Panc1 (cell line): ENCODE data around the gene TMEM266. TPM values are rescaled to one million over a fixed set of nuclear protein-coding genes. Genes with fewer than 3 reads are reported as not detected.

Experiments
- ATAC-seq: fragments of 200-7000 bp; cut with Tn5 transposase; 2 replicates; pipeline ENCODE4 v1.9.1; 2020; ENCODE audit warnings: mild to moderate bottlenecking, moderate library complexity
- BruUV-seq: library from RNA; stranded (reverse); fragments of 400-500 nt; replicated peaks from 2 replicates; lab custom pipeline; 2021; lab: Mats Ljungman, UMichigan
- CTCF ChIA-PET: fragments of 300-600 bp; sonication (Branson Sonifier 250); formaldehyde crosslinking; loops from one replicate; lab custom pipeline; 2022; ENCODE audit warnings: antibody characterized with exemption; lab: Charles Lee
- POLR2A ChIA-PET: fragments of 300-600 bp; sonication (Branson Sonifier 250); formaldehyde crosslinking; loops from one replicate; lab custom pipeline; 2022; ENCODE audit warnings: antibody characterized with exemption; lab: Charles Lee
- DNase-seq: peaks from one replicate; pipeline ENCODE4 v3.0.0-alpha.2; 2010; ENCODE audit warnings: low read depth, low spot score
- H3K27ac ChIP-seq: 2 replicates; pipeline ENCODE4 v1.5.1; 2011; ENCODE audit warnings: mild to moderate bottlenecking, low read length, inconsistent platforms
- H3K27me3 ChIP-seq: fragments of 200-500 bp; sonication (Bioruptor generic); 2 replicates; pipeline ENCODE4 v1.6.0; 2014; ENCODE audit warnings: low read length, inconsistent platforms; ENCODE audit not compliant: control insufficient read depth, insufficient read depth
- H3K36me3 ChIP-seq: fragments of 200-500 bp; sonication (Bioruptor generic); 2 replicates; pipeline ENCODE4 v1.5.1; 2014; ENCODE audit warnings: inconsistent platforms, mild to moderate bottlenecking, low read length, moderate library complexity; ENCODE audit not compliant: control insufficient read depth, insufficient read depth
- H3K4me1 ChIP-seq: 2 replicates; pipeline ENCODE4 v1.5.1; 2011; ENCODE audit warnings: inconsistent platforms, mild to moderate bottlenecking, low read length, moderate library complexity; ENCODE audit not compliant: control insufficient read depth, insufficient read depth
- H3K4me3 ChIP-seq, 2 experiments: 2 replicates each; pipeline ENCODE4 v1.5.1; 2011 to 2012; ENCODE audit warnings: low read depth in 2 of 2, low read length in 2 of 2, mild to moderate bottlenecking in 2 of 2, inconsistent platforms in 1 of 2, moderate library complexity in 1 of 2
- H3K9me3 ChIP-seq: fragments of 200-500 bp; sonication (Bioruptor generic); 2 replicates; pipeline ENCODE4 v1.5.1; 2014; ENCODE audit warnings: low read depth, mild to moderate bottlenecking, inconsistent platforms, low read length, moderate library complexity; ENCODE audit not compliant: control insufficient read depth, insufficient read depth
- POLR2AphosphoS5 ChIP-seq: IDR thresholded peaks from 2 replicates; pipeline ENCODE4 v1.6.1; 2012; ENCODE audit warnings: mild to moderate bottlenecking, low read depth, low read length, moderate library complexity
- SIN3A ChIP-seq: IDR thresholded peaks from 2 replicates; pipeline ENCODE4 v1.6.1; 2012; ENCODE audit warnings: low read depth, mild to moderate bottlenecking, low read length, moderate library complexity, borderline replicate concordance; ENCODE audit not compliant: insufficient read depth
- TCF7L2 ChIP-seq: IDR thresholded peaks from 2 replicates; pipeline ENCODE4 v1.6.1; 2011; ENCODE audit warnings: mild to moderate bottlenecking, low read depth, low read length, inconsistent platforms
- in situ Hi-C: cut with HindIII; loops from 2 replicates; pipeline ENCODE4 v1.10.0; 2016; ENCODE audit warnings: low sequenced_read_pairs, low pct_unique_long_range_greater_than_20kb
- intact Hi-C: fragments of 100-400 bp; cut with micrococcal nuclease; formaldehyde crosslinking; loops from one replicate; pipeline ENCODE4 v1.10.0; 2022; ENCODE audit not compliant: unreplicated experiment
- total RNA-seq: library from RNA; stranded (reverse); gene quantifications from one replicate; pipeline ENCODE4 v1.2.1, GENCODE V29; 2021; ENCODE audit not compliant: unreplicated experiment
- TF ChIP-seq, protein P1 (sequence below), 2 experiments: IDR thresholded peaks; 2 replicates each; pipeline ENCODE4 v1.6.1; 2011 to 2012; ENCODE audit warnings: low read depth in 2 of 2, control low read depth in 1 of 2, low read length in 1 of 2, mild to moderate bottlenecking in 1 of 2, moderate library complexity in 1 of 2; ENCODE audit not compliant: insufficient read depth in 1 of 2
- TF ChIP-seq, protein P2 (sequence below): fragments of 450-650 bp; IDR thresholded peaks from 2 replicates; pipeline ENCODE4 v1.5.1; 2017; ENCODE audit warnings: mild to moderate bottlenecking

Gene TMEM266
- total RNA-seq, 1 experiment from 2014 or later = 0.21 TPM

DNA sequence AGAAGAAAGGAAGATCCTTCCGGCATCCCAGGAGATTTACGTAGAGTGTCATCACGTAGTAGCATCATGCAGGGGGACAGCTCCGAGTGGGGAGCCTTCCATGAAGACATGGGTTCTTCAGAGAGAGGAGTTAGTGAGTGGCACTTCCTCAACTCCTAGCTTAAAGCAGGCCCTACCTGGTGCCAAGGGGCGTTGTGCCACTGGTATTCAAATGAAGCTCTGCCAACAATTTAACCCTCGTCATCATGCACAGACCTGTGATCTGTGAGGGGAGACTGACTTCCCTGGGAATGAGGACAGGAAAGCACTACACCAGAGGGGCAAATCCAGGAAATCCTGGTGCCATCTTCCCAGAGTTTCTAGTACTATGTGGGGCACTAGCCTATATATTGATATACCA lies 59.0 kb downstream of the TMEM266 start:
- Histone ChIP-seq H3K4me3 (no peak overlapping the region), H3K9me3 (no peaks in the 10 kb centered on the region), H3K36me3 (no peaks in the 10 kb centered on the region), H3K27me3 (no peaks in the 10 kb centered on the region), H3K4me1 (no peaks in the 10 kb centered on the region), H3K27ac (no peak overlapping the region)
- ATAC-seq = no peak
- intact Hi-C loops = no loop called here
- TF ChIP-seq SIN3A = no peak
- TF ChIP-seq, protein P1, sequence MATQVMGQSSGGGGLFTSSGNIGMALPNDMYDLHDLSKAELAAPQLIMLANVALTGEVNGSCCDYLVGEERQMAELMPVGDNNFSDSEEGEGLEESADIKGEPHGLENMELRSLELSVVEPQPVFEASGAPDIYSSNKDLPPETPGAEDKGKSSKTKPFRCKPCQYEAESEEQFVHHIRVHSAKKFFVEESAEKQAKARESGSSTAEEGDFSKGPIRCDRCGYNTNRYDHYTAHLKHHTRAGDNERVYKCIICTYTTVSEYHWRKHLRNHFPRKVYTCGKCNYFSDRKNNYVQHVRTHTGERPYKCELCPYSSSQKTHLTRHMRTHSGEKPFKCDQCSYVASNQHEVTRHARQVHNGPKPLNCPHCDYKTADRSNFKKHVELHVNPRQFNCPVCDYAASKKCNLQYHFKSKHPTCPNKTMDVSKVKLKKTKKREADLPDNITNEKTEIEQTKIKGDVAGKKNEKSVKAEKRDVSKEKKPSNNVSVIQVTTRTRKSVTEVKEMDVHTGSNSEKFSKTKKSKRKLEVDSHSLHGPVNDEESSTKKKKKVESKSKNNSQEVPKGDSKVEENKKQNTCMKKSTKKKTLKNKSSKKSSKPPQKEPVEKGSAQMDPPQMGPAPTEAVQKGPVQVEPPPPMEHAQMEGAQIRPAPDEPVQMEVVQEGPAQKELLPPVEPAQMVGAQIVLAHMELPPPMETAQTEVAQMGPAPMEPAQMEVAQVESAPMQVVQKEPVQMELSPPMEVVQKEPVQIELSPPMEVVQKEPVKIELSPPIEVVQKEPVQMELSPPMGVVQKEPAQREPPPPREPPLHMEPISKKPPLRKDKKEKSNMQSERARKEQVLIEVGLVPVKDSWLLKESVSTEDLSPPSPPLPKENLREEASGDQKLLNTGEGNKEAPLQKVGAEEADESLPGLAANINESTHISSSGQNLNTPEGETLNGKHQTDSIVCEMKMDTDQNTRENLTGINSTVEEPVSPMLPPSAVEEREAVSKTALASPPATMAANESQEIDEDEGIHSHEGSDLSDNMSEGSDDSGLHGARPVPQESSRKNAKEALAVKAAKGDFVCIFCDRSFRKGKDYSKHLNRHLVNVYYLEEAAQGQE (IDR thresholded peaks at IDR 0.05; ENCODE audit: insufficient read depth in 1 of 2, low read depth in 2 of 2, low read length in 1 of 2) = no peak
- TF ChIP-seq POLR2AphosphoS5 = no peak
- TF ChIP-seq TCF7L2 = no peak
- in situ Hi-C loops = no loop called here
- no TSS peak for BruUV-seq
- POLR2A ChIA-PET = no interaction called here
- CTCF ChIA-PET = no interaction called here
- DNase-seq = no peak

DNA sequence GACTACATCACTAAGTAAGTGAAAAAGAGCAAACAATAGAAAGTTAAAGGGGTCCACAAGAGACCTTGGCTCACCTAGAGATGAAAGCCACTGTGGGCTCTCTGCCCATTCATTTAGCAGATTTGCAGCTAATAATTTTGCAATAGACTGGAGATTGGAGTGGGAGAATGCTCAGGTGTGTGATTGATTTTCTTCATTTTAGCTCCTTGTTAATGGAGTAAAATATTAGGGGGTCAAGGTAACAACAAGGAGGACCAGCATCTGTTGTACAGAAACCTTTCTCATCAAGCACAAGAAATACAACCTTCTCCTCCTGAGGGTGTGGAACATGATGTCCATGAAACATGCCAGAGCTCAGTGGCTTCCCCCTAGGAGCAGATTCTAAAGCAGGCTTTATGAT lies 63.2 kb downstream of the TMEM266 start:
- Histone ChIP-seq H3K9me3 (no peaks in the 10 kb centered on the region), H3K27me3 (no peaks in the 10 kb centered on the region; the same call in 1 of the 2 replicates), H3K27ac (no peak overlapping the region), H3K4me1 (no peaks in the 10 kb centered on the region), H3K4me3 (no peak overlapping the region), H3K36me3 (no peaks in the 10 kb centered on the region)
- intact Hi-C loops (no loop called here), in situ Hi-C loops (no loop called here)
- ChIA-PET POLR2A (no interaction called here), CTCF (no interaction called here)
- no peak for TF ChIP-seq POLR2AphosphoS5
- TF ChIP-seq, protein P2, sequence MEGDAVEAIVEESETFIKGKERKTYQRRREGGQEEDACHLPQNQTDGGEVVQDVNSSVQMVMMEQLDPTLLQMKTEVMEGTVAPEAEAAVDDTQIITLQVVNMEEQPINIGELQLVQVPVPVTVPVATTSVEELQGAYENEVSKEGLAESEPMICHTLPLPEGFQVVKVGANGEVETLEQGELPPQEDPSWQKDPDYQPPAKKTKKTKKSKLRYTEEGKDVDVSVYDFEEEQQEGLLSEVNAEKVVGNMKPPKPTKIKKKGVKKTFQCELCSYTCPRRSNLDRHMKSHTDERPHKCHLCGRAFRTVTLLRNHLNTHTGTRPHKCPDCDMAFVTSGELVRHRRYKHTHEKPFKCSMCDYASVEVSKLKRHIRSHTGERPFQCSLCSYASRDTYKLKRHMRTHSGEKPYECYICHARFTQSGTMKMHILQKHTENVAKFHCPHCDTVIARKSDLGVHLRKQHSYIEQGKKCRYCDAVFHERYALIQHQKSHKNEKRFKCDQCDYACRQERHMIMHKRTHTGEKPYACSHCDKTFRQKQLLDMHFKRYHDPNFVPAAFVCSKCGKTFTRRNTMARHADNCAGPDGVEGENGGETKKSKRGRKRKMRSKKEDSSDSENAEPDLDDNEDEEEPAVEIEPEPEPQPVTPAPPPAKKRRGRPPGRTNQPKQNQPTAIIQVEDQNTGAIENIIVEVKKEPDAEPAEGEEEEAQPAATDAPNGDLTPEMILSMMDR = no peak
- no peak for TF ChIP-seq TCF7L2
- TF ChIP-seq, protein P1 (IDR thresholded peaks at IDR 0.05; ENCODE audit: insufficient read depth in 1 of 2, low read depth in 2 of 2, low read length in 1 of 2) = no peak
- TF ChIP-seq SIN3A = no peak
- DNase-seq = no peak
- no peak for ATAC-seq
- no TSS peak for BruUV-seq
